DMS114 treated with DMSO at 0.1 percent for 48 hours (cell line): ENCODE data around the gene GPX7.

Source experiments
- DNase-seq: peaks from one replicate; lab custom pipeline; 2025; ENCODE audit not compliant: unreplicated experiment; lab: John Stamatoyannopoulos, UW

The GPX7 gene

DNA sequence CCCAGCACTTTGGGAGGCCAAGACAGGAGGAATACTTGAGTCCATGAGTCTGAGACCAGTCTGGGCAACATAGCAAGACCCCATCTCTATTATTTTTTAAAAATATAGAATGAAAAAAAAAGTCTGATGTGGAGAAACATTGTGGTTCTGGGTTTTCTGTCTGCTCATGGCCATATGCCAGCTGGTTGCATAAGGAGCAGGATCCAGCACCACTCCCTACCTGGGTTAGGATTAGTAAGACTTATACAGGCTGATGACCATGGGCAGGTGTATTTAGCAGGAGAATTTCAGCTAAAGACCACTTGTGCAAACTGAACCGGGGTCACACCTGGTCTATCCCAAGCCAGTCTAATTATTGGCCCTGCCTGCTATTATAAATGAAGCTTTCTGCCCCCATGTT lies 16.7 kb upstream of the GPX7 start:
- DNase-seq = no peak

DNA sequence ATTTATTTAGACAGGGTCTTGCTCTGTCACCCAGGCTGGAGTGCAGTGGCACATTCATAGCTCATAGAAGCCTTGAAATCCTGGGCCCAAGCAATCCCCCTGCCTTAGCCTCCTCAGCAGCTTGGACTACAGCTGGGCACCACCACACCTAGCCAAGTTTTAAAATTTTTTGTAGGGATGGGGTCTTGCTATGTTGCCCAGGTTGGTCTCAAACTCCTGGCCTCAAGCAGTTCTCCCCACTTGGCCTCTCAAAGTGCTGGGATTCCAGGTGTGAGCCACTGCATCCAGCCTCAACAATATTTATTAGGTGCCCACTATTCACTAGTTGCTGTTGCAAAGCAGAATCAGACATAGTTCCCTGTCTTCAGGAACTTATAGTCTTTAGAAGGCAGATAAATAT lies 14.1 kb upstream of the GPX7 start:
- DNase-seq = no peak

DNA sequence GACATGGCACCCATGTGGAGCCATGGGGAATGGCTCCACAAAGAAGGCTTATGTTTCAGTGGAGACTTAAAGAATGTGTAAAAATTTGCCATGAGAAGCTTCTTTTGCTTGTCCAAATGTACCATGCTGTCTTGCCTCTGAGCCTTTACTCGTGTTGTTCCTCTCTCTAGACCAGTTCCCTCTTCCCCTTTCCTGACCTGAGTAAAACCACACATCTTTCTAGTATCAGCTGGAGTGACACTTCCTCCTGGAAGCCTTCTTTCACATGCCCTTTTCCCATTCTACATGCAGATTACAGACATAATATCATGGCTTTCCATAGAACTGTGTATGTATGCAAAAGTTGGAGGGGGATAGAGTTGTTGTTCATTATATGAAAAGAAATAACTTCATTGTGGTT lies 13.6 kb upstream of the GPX7 start:
- no peak for DNase-seq

DNA sequence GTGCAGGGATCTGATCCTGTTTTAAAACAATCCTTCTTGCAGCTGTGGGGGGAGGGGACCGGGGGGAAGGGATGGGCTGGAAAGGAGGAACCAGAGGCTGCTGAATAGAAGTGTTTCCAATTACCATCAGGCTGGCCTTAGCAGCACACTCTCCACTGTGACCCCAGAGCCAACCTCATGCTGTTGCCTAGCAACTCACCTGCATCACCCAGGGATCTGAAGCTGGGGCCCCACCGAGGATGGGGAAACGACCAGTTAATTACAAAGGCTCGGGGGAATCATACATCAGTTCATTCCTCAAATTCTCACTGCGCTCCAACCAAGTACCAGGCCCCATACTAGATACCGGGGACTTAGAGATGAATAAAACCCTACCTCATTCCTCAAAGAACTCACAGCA lies 11.9 kb upstream of the GPX7 start:
- DNase-seq = no peak

DNA sequence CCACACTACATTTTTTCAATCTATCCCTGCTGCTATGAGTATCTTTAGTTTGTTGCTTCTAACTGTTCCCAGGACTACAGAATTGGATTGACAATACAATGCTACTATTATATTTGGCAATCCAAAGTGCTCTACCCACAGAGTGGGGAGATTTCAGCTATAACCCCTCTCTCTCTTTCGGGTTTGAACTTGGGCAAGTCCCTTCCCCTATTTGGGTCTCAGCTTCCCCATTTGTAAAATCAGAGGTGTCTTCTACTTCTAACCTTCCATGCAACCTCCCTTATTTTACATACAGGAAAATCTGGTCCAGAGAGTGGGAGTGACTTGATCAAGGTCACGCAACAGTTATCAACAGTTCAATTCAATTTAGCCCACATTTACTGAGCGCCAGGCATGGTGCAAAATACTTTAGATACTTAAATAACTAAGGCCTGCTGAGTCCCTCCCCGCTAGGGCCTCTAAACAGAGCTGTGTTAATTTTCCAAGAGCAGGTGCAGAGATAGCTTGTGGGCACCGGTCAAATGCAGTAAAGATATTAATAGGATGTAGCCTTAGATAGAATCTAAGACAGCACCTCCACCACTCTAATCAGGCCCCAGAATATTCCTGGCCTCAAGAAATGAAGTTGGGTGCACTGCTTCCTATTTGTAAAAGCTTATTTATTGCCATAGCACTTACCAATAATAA lies 9.4 kb upstream of the GPX7 start:
- DNase-seq = no peak

DNA sequence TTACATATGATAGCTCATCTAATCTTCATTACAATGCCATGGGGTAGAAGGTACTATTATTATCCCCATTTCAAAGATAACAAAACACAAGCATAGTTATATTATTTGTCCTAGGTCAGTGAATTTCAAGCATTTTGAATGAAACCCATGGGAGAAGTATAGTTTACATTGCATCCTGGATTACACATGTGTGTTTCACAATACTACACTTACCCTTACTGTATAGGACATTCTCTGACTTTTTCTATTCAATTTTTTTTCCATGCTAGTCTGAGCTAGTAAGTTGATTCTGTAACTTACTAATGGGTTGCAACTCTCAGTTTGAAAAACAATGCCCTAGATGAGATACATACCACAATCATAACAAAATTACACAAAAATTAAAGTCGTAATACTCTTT lies 8.7 kb upstream of the GPX7 start:
- DNase-seq = no peak

DNA sequence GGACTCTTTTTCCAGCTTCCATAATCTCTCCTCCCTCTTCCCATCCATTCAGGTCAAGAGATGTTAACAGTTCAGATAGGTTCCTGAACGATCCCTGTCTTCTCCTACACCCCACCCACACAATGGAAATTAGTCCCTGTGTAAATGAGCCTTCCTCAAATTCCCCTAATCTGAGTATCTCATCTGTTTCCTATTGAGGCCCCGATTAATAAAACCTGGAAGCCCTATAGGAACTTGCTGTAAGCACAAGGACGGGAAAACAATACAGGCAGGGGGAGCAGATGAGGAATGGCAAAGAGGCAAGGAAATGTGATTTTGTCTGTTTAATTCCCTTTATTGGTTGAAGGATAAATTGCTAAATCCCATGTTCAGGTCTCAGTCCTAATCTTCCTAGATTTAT lies 7.1 kb upstream of the GPX7 start:
- no peak for DNase-seq

DNA sequence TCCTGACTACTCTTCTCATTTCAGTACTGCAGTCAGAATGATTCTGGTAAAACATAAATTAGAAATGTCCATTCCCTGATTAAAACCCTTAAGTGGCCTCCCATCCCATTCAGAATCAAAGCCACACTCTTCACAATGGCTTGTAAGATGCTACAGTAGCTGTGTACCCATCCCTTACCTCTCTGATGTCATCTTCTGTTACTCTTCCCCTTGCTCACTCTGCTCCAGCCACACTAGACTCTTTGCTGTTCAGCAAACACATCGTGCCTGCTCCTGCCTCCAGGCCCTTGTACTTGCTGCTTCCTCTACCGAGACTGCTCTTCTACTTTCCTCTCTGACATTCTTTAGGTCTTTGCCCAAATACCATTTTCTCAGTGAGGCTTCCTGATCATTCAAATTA lies 4.3 kb upstream of the GPX7 start:
- DNase-seq = no peak

DNA sequence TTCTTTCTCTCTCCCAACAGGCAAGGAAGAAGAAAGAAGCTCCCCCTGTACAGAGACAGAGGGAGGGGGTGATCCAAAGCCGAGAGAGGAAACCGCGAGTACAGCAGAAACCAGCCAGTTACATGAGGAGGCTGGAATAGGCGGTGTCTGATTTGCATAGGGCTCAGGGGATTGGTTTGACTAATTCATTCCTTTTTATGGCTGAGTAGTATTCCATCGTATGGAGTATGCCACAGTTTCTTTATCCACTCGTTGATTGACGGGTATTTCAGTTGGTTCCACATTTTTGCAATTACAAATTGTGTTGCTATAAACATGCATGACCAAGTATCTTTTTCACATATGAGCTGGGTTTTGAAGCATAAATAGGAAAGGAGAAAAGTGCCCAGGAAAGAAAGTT lies 3.4 kb upstream of the GPX7 start:
- DNase-seq = no peak

DNA sequence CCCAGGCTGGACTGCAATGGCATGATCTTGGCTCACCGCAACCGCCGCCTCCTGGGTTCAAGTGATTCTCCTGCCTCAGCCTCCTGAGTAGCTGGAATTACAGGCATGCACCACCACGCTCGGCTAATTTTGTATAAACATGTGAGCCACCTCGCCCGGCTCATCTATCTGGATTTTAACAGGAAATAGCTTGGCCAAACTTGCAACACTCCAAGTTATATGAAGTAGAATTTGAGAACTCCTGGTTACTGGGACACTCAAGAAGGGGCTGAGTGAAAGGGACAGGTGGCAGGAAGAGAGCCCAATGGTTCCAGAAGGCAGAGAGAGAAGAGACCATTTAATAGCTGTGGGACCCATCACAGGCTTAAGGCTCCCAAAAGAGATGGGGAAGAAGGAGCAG lies 2.9 kb upstream of the GPX7 start:
- DNase-seq = no peak

DNA sequence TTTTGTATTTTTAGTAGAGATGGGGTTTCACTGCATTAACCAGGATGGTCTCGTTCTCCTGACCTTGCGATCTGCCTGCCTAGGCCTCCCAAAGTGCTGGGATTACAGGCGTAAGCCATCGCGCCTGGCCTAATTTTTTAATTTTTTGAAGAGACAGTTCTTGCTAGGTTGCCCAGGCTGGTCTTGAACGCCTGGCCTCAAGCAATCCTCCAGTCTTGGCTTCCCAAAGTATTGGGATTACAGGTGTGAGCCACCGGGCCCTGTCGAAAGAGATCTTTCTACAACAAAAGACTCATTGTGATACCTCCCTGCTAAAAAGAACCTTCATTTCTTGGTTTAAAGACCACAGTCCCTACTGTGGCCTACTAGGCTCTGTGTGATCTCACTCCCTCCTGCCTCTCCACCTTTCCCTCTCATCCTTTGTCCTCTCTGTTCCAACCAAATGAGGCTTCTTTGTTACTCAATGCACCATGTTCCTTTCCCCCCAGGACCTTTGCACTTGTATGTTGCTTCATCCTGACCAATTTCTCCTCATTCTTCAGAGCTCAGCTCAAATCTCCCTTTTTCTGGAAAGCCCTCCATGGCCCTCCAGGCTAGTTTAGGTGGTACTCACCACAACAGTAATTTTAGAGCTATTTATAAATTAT lies 1.5 kb upstream of the GPX7 start:
- no peak for DNase-seq

DNA sequence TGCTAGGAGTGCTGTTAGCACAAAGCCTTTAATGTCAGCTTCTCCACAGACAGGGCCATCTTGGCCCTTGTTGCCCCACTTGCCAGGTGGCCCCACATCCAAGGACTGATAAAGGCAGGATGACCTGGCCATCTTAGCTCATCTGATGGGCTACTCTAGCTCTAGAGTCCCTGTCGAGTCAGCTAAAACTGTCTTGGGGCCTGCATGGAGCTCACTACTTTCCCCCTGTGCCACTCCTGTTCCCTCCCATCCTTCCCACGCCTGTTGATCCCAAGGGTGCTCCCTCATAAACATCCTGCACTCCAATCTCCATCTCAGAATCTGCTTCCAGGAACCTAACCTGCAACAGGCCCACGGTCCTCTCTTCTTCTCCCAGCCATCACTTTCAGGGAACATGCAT lies 652 bp upstream of the GPX7 start:
- DNase-seq = no peak

DNA sequence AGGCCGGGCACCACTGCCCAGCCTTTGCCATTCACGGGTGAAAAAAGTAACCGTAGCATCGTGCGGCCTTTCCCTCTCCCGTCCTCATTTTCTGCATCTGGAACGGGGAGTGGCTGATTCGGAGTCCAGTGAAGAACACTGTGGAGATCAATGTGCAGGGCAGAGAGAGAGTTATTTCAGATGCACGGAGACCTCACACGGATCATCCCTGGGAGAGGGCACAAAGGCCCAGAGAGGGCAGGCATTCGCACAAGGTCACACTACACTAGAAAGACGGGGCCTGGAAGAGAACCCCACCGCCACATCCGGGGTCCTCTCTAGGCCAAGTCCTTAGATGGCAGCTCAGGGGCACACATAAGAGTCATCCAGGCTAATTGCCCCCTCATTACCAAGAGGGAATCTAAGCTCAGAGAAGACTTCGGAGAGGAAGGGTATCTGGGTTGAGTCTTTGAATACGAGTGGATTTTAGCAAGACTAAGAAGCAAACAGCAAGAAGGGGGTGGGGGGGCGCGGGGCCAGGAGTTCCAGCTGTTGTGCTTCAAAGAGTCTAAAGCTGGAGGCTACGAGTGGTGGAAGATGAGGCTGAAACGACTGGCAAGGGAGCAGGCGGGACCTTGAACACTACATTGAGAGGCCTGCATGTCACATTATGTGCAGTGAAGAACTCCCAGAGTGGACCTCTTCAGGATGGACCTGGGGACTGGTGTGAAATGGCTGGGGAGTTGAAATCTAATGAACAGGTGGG lies 857 bp downstream of the GPX7 start:
- no peak for DNase-seq

DNA sequence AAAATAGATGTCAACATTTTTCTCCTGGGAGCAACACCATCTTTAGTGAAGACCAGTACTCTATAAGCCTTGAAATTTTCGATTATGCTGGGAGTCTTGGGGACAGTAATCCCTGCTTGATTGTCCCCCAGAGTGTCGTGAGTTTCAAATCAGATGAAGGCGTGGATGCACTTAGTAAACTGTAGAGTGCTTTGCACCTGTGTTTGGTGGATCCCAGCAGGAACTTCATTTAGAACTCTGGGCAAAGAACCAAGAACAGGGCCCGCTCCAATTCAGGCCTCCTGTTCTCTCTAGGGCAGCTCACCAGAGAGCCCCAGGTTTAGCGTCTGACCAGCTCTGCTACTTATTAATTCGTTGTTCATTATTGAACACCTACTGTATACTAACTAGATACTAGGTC lies 1.5 kb downstream of the GPX7 start:
- no peak for DNase-seq

DNA sequence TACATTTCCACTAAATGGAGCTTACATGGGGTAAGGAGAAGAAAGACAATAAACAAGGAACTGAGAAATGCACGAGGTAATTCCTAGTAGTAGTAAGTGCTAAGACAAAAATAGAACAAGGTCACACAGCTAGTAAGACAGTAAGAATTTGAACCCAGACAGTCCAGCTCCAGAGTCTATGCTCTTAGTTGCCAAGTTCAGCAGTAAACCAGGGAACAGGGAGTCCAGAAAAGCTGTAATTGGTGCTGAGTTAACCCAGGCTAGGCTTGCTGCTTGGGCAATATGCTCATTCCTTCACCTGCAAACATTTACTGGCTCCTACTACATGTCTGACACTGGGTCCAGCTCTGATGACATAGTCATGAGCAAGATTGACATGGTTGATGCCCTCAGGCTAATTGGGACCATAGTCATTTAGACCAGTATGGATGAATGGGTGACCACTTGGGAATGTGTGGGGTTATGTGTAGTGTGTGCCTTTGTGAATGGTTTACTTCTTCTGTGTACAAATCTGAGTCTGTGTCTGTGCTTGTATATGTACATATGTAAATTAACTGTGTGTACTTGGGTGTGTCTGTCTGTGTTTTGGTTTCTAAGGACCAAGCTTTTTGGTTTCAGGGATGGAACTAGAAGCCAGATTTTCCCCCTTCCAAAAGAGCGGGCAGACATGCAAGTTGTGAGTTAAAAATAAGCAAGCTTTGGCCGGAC lies 2.0 kb downstream of the GPX7 start:
- no peak for DNase-seq

DNA sequence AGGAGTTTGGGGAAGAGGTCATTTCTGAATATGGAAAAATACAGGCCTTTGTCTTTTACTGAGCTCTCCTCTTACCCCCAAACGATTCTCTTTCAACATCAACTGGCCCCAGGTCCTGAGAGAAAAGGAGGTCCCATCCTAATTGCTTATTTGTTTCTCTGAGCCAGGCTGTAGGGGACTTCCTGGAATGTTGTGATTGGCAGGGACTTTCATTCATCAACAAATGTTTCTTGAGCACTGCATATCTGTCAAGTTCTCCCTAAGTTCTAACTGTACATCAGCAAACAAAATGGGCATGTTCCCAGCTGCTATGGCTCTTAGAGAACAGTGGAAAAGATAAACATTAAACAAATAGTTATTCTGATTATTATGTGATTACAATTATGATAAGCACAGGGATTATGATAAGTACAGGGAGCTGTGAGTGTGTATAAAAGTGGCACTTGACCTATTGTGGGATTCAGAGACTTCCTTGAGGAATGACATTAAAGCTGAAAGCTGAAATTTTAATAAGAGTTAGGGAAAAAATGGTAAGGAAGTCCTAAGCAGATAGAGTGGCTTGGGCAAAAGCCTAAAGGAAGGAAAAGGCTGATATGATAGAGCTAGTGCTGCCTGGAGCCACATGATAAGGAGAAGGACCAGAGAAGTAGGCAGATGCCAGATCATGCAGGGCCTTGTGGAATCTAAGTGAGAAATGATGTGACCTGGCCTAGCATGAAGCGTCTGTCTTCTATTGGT lies 11.6 kb downstream of the GPX7 start:
- DNase-seq = no peak

DNA sequence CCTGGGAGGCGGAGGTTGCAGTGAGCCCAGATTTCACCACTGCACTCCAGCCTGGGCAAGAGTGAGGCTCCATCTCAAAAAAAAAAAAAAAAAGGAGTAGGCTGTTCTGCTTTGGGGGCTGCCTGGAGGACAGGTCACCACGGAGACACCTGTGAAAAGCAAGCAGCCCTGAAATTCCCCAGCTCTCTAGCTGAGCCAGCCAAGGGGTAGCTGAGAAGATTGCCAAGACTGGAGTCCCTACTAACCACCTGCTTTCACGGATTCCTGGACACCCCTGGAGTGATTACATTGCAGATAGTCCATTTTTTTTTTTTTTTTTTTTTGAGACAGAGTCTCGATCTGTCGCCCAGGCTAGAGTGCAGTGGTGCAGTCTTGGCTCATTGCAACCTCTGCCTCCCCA lies 12.5 kb downstream of the GPX7 start:
- no peak for DNase-seq

DNA sequence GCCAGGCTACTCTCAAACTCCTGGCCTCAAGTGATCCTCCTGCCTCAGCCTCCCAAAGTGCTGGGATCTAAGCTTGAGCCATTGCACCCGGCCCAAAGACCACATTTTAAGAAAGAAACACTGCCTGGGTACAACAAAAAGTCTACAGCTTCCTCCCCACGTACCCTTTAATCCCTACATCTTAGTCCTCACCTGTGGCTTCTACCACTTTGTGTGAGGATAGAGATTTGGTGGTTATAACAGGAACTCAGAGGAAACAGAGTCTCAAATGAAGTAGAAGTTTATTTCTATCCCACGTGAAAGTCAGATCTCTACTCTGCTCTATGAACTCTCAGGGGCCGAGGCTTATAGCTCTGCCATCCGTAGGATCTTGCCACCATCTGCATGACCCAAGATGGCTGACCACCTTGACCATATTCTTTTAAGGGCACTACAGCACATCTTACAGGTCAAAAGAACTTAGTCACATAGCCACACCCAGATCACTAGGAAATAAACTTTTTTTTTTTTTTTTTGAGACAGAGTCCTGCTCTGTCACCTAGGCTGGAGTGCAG lies 13.4 kb downstream of the GPX7 start:
- DNase-seq = no peak

DNA sequence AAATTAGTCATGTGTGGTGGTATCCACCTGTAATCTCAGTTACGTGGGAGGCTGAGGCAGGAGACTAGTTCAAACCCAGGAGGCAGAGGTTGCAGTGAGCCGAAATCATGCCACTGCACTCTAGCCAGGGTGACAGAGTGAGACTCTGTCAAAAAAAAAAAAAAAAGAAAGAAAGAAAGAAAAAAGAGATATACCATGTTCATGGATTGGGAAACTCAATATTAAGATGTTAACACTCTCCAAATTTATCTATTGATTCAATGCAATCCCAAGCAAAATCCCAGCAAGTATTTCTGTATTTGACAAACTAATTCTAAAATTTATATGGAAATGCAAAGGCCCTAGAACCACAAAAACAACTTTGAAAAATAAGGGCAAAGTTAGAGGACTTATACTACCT lies 19.8 kb downstream of the GPX7 start:
- no peak for DNase-seq

DNA sequence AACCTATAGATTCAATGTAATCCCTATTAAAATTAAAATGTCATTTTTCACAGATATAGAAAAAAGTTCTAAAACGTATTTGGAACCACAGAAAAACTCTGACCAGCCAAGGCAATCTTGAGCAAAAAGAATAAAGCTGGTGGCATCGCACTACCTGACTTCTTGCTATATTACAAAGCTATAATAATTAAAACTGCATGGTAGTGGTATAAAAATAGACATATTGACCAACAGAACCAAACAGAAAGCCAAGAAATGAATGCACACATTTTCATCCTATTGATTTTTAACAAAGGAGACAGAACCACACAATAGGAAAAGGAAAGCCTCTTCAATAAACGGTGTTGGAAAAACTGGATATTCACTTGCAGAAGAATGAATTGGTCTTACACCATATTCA lies 21.6 kb downstream of the GPX7 start:
- no peak for DNase-seq

DNA sequence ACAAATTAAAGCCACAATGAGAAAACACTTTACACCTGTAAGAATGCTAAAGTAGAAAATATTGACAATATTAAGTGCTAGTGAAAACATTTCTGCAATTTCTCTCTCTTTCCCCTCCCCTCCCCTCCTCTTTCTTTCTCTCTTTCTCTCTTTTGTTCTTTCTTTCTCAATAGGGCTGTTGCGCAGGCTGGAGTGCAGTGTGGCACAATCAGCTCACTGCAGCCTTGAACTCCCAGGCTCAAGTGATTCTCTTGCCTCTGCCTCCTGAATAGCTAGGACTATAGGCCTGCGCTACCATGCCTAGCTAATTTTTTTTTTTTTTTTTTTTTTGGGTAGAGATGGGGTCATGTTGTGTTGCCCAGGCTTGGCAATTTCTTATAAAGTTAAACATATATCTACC lies 24.9 kb downstream of the GPX7 start:
- no peak for DNase-seq
